Right lobe of liver (tissue), 6 donors: ENCODE measurements around the gene DTHD1. TPM values are rescaled to one million over a fixed set of nuclear protein-coding genes. Genes with fewer than 3 reads are reported as not detected.

Experiments used
- ATAC-seq, 4 donors: fragments of 200-7000 bp; cut with Tn5 transposase; one replicate each; pipeline ENCODE4 v1.9.1; 2020; ENCODE audit warnings: mild to moderate bottlenecking in 4 of 4, moderate library complexity in 4 of 4
- DNase-seq, 3 donors: peaks; one replicate each; pipeline ENCODE4 v3.0.0-alpha.2; 2020
- H3K27ac ChIP-seq, 3 donors: fragments of 200-600 bp; one replicate each; pipeline ENCODE4 v1.8.0; 2022
- H3K27me3 ChIP-seq, 2 donors: fragments of 200-600 bp; one replicate each; pipeline ENCODE4 v1.8.0; 2022
- H3K36me3 ChIP-seq, 4 donors: fragments of 200-600 bp; sonication (generic) in 1 of 4; one replicate each; pipeline versions ENCODE4 v1.5.1 to v1.8.0; 2017 to 2022; ENCODE audit warnings: control low read depth in 1 of 4
- H3K4me1 ChIP-seq, 4 donors: fragments of 200-600 bp; sonication (generic) in 1 of 4; one replicate each; pipeline versions ENCODE4 v1.5.1 to v1.8.0; 2017 to 2022; ENCODE audit warnings: control low read depth in 1 of 4
- H3K4me3 ChIP-seq, 3 donors: fragments of 200-600 bp; one replicate each; pipeline ENCODE4 v1.8.0; 2022
- H3K9me3 ChIP-seq, 4 donors: fragments of 200-600 bp; sonication (generic) in 1 of 4; one replicate each; pipeline versions ENCODE4 v1.5.1 to v1.8.0; 2017 to 2022; ENCODE audit warnings: control low read depth in 1 of 4
- CTCF ChIP-seq, 4 donors: fragments of 200-600 bp in 3 of 4; fragments of 450-650 bp in 1 of 4; IDR thresholded peaks; one replicate each; pipeline versions ENCODE4 v1.5.1 to v1.8.0; 2016 to 2022; ENCODE audit warnings: antibody characterized with exemption in 4 of 4, mild to moderate bottlenecking in 2 of 4
- POLR2A ChIP-seq: fragments of 450-650 bp; IDR thresholded peaks from one replicate; pipeline ENCODE4 v1.6.1; 2017; ENCODE audit warnings: antibody characterized with exemption, mild to moderate bottlenecking
- WGBS: methylation state at CpG from one replicate; pipeline ENCODE4 v1.1.6; 2018; ENCODE audit warnings: low coverage, low lambda C conversion rate; ENCODE audit not compliant: insufficient coverage; ENCODE audit errors: missing lambda C conversion rate; 5-methylcytosine and 5-hydroxymethylcytosine counted together
- intact Hi-C, 2 donors: fragments of 100-400 bp; cut with DNase I; formaldehyde crosslinking; loops; one replicate each; pipeline versions ENCODE4 v1.11.2 to v1.14.1; 2022
- total RNA-seq, 6 experiments: library from RNA; depleted of rRNA in 2 of 6; stranded (reverse); fragments of >200 nt in 2 of 6; fragmentation: NEBNext Ultra II Directional in 3 of 6; extraction: Animal tissue kit (Norgen Biotek cat#: 25700) in 3 of 6; gene quantifications; one replicate each; pipeline versions ENCODE4 v1.1.0 to v1.2.4, GENCODE V29; 2016 to 2023
- donor health status: DM: no; HTN: yes; CAD: no.
- donor health status: DM: no; HTN: no; CAD: no.
- donor health status: DM: no; HTN: no; CAD: no.
- donor health status: DM: no; HTN: yes; CAD: no.
- donor health status: DM: no; HTN: yes; CAD: no.

The DTHD1 gene
- total RNA-seq, 6 experiments from 2014 or later, result 0.07 to 0.12 (median 0.12) TPM; not detected in 2

DNA sequence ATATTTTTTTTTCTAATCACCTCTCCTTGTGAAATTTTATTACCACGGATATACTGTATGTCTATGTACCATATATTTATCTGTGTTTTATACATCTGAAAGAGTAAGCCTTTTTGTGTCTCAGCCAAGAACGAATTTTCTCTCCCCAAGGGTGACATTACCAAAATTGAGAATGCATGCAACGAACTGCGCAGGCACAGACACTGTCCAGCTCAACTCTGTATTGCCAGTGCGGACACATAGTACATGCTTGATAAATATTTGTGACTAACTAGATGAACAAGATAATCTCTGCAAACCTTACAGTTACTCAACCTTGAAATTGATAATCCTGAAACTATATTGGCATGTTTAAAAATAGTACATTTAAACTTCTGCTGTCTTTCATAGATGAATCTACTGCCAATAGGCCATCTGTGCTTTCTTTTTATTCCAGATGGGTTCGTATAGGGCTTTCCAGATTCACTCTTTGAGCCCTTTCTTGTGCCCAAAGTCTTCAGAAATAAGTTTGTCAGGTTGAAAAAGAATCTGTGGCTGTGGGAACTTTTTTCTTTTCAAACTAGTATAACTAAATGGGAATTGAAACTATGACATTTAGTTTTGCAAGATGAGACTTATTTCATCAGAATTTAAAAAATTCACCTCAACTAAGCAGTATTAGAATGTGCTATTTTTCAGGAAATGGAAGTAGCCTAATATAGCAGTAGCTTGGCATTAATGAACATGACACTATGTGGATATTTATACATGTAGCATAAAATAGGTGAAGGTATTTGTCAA lies 38.9 kb downstream of the DTHD1 start:
- Histone ChIP-seq H3K4me1 (no peaks in the 10 kb centered on the region), H3K9me3 (no peaks in the 10 kb centered on the region), H3K27me3 (no peaks in the 10 kb centered on the region), H3K27ac (no peak overlapping the region), H3K4me3 (no peak overlapping the region), H3K36me3 (no peaks in the 10 kb centered on the region)
- 60% methylated on average over 6 of the region's 6 CpGs for WGBS
- DNase-seq (no peak), ATAC-seq (peak in 1 of 4 donors; percentile 36)
- TF ChIP-seq CTCF (IDR thresholded peaks at IDR 0.05) (no peak), POLR2A (no peak)
- intact Hi-C loops, result no loop called here

- Histone ChIP-seq H3K36me3 (no peaks in the 10 kb centered on the region), H3K27me3 (no peaks in the 10 kb centered on the region), H3K4me3 (no peak overlapping the region), H3K9me3 (no peaks in the 10 kb centered on the region), H3K27ac (no peak overlapping the region), H3K4me1 (no peaks in the 10 kb centered on the region)
- TF ChIP-seq CTCF (IDR thresholded peaks at IDR 0.05) (no peak), POLR2A (no peak)
- intact Hi-C loops, result no loop called here
- 60% methylated on average over 4 of the region's 4 CpGs for WGBS
- DNase-seq (no peak), ATAC-seq (no peak)
Observed at GRCh38 chr4:36321176-36321575, 39.8 kb downstream of the DTHD1 start.

DNA sequence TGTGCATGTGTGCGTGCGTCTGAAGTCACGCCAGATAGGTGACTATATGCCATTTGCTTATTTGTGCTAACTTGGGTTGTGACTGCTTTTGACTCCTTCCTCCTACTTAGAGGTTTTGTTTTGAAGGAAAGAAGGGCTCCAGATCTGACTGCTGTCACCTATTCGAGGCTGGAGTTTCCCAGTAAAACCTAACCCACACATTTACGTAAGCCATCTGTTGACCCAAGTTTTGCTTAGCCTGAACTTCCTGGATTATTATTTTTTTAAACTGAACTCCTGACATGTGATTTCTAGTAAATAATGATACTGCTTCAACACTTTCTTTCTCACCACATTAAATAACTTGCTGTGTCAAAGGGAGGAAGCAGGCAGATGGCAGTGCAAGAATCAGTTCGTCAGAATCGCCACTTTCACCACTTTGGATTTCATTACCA lies 41.5 kb downstream of the DTHD1 start:
- Histone ChIP-seq H3K36me3 (no peaks in the 10 kb centered on the region), H3K4me1 (no peaks in the 10 kb centered on the region), H3K27me3 (no peaks in the 10 kb centered on the region), H3K9me3 (no peaks in the 10 kb centered on the region), H3K4me3 (no peak overlapping the region), H3K27ac (no peak overlapping the region)
- ATAC-seq (peak; percentile 38 to 70 (median 55)), DNase-seq (no peak)
- 31% methylated on average over 5 of the region's 7 CpGs for WGBS
- no peak for TF ChIP-seq POLR2A
- TF ChIP-seq CTCF (IDR thresholded peaks at IDR 0.05), result no peak
- intact Hi-C loops, result no loop called here

- no peaks in the 10 kb centered on the region for H3K36me3 ChIP-seq
- no peak overlapping the region for H3K4me3 ChIP-seq
- 14% methylated on average over 1 of the region's 2 CpGs for WGBS
- intact Hi-C loops, result no loop called here
- TF ChIP-seq POLR2A, result no peak
- no peak for TF ChIP-seq CTCF (IDR thresholded peaks at IDR 0.05)
- no peak overlapping the region for H3K27ac ChIP-seq
- no peak for DNase-seq
- H3K27me3 ChIP-seq, result no peaks in the 10 kb centered on the region
- peak in 2 of 4 donors; percentile 21 to 30 for ATAC-seq
- H3K9me3 ChIP-seq, result no peaks in the 10 kb centered on the region
- H3K4me1 ChIP-seq, result no peaks in the 10 kb centered on the region
Observed at GRCh38 chr4:36323816-36324419, 42.5 kb downstream of the DTHD1 start.
